ENCODE measurements around the gene ALDH1A3.

The ALDH1A3 gene

GRCh38 chr15:100902436-100903167, 23.0 kb downstream of the ALDH1A3 start:
- peak; percentile 50 to 66 (median 52) for DNase-seq

GRCh38 chr15:100903168-100903554, 23.5 kb downstream of the ALDH1A3 start:
- DNase-seq: no peak

GRCh38 chr15:100905850-100906249, 26.2 kb downstream of the ALDH1A3 start:
- no peak for DNase-seq

GRCh38 chr15:100908466-100908865, 28.8 kb downstream of the ALDH1A3 start:
- no peak for DNase-seq

GRCh38 chr15:100909565-100909964, 29.9 kb downstream of the ALDH1A3 start:
- no peak for DNase-seq

- peak in 1 of 3 donors; percentile 10 for DNase-seq
Measured at GRCh38 chr15:100909989-100910955, 30.6 kb downstream of the ALDH1A3 start.

- peak in 2 of 3 donors; percentile 17 to 48 for DNase-seq
Measured at GRCh38 chr15:100911086-100911485, 31.5 kb downstream of the ALDH1A3 start.

GRCh38 chr15:100913961-100914360, 34.3 kb downstream of the ALDH1A3 start:
- DNase-seq: no peak

GRCh38 chr15:100914876-100915275, 35.2 kb downstream of the ALDH1A3 start:
- peak in 1 of 3 donors; percentile 19 for DNase-seq

- DNase-seq: peak; percentile 83 to 92 (median 89)
Measured at GRCh38 chr15:100918034-100918689, 38.5 kb downstream of the ALDH1A3 start.

- DNase-seq: peak; percentile 65 to 92 (median 84)
Measured at GRCh38 chr15:100918690-100919480, 39.3 kb downstream of the ALDH1A3 start, which contains the start of gene LRRK1. Gene LRRK1, plus strand, starts transcription at chr15:100919357. Its CDS starts 5,276 bp downstream, at chr15:100924633.

GRCh38 chr15:100919481-100920405, 40.1 kb downstream of the ALDH1A3 start:
- DNase-seq: peak; percentile 33 to 64 (median 34)

GRCh38 chr15:100920516-100921135, 41.0 kb downstream of the ALDH1A3 start:
- DNase-seq: no peak

- DNase-seq: peak; percentile 41 to 79 (median 72)
Measured at GRCh38 chr15:100922192-100923040, 42.8 kb downstream of the ALDH1A3 start.

- no peak for DNase-seq
Measured at GRCh38 chr15:100923076-100923475, 43.4 kb downstream of the ALDH1A3 start.

GRCh38 chr15:100923902-100924301, 44.3 kb downstream of the ALDH1A3 start:
- DNase-seq: no peak

- DNase-seq: no peak
Measured at GRCh38 chr15:100924436-100924835, 44.8 kb downstream of the ALDH1A3 start.

GRCh38 chr15:100925480-100925879, 45.8 kb downstream of the ALDH1A3 start:
- no peak for DNase-seq

- DNase-seq: peak in 1 of 3 donors; percentile 37
Measured at GRCh38 chr15:100926258-100926657, 46.6 kb downstream of the ALDH1A3 start.
